ENCODE results near the gene TNFRSF12A.
"Not testable (repeated sequence)": the region's sequence is repeated elsewhere in the genome, so short reads cannot be mapped to it uniquely, and the experiment has no call there.

GRCh38 chr16:3069146-3069545 lies 49.0 kb downstream of the TNFRSF12A start:
- TF ChIP-seq, protein P1, sequence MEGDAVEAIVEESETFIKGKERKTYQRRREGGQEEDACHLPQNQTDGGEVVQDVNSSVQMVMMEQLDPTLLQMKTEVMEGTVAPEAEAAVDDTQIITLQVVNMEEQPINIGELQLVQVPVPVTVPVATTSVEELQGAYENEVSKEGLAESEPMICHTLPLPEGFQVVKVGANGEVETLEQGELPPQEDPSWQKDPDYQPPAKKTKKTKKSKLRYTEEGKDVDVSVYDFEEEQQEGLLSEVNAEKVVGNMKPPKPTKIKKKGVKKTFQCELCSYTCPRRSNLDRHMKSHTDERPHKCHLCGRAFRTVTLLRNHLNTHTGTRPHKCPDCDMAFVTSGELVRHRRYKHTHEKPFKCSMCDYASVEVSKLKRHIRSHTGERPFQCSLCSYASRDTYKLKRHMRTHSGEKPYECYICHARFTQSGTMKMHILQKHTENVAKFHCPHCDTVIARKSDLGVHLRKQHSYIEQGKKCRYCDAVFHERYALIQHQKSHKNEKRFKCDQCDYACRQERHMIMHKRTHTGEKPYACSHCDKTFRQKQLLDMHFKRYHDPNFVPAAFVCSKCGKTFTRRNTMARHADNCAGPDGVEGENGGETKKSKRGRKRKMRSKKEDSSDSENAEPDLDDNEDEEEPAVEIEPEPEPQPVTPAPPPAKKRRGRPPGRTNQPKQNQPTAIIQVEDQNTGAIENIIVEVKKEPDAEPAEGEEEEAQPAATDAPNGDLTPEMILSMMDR (IDR thresholded peaks at IDR 0.05) = not testable (repeated sequence)
- not testable (repeated sequence) for TF ChIP-seq POLR2AphosphoS5, POLR2A (IDR thresholded peaks at IDR 0.05)
